ENCODE results near the gene CHST9. TPM values are rescaled to one million over a fixed set of nuclear protein-coding genes. Genes with fewer than 3 reads are reported as not detected.
"Not testable (repeated sequence)": the region's sequence is repeated elsewhere in the genome, so short reads cannot be mapped to it uniquely, and the experiment has no call there.

The CHST9 gene
- 7.0 TPM for total RNA-seq
- 0.38 TPM for polyA plus RNA-seq

- Histone ChIP-seq H3K27ac (ENCODE audit: low read depth) (no peak within 1 kb of the TSS), H3K4me3 (ENCODE audit: low read depth, low read length) (peak within 1 kb of the TSS; percentile 67), H3K36me3 (ENCODE audit: insufficient read depth) (no peaks in the 10 kb centered on the region), H3K4me1 (ENCODE audit: insufficient read depth) (no peaks in the 10 kb centered on the region)
- no peak for DNase-seq (ENCODE audit: extremely low spot score)
- WGBS: 3% methylated on average over 63 of the region's 67 CpGs
Measured at GRCh38 chr18:27185025-27185763, at the start of gene CHST9. Gene CHST9 (minus strand): TSS chr18:27185308. CDS start chr18:27142809, 42,499 bp downstream.

- 67% methylated on average over 6 of the region's 6 CpGs for WGBS
- not testable (repeated sequence) for H3K4me1 ChIP-seq (ENCODE audit: insufficient read depth); H3K27ac ChIP-seq (ENCODE audit: low read depth)
Measured at GRCh38 chr18:27232355-27232754, 47.2 kb upstream of the CHST9 start.

GRCh38 chr18:27231671-27232070 lies 46.6 kb upstream of the CHST9 start:
- 58% methylated on average over 6 of the region's 6 CpGs for WGBS
- not testable (repeated sequence) for H3K36me3 ChIP-seq (ENCODE audit: insufficient read depth); H3K4me3 ChIP-seq (ENCODE audit: low read depth, low read length); DNase-seq (ENCODE audit: extremely low spot score); H3K4me1 ChIP-seq (ENCODE audit: insufficient read depth)
- peak overlapping the region; percentile 56 for H3K27ac ChIP-seq (ENCODE audit: low read depth)

More at GRCh38 chr18:27232355-27232754, 47.2 kb upstream of the CHST9 start:
- H3K36me3 ChIP-seq (ENCODE audit: insufficient read depth); H3K4me3 ChIP-seq (ENCODE audit: low read depth, low read length); DNase-seq (ENCODE audit: extremely low spot score): not testable (repeated sequence)

- H3K27ac ChIP-seq (ENCODE audit: low read depth): peak overlapping the region; percentile 10
- not testable (repeated sequence) for H3K4me3 ChIP-seq (ENCODE audit: low read depth, low read length)
- WGBS: 62% methylated on average over 5 of the region's 5 CpGs
Measured at GRCh38 chr18:27231221-27231620, 46.1 kb upstream of the CHST9 start.

GRCh38 chr18:27227721-27228120 lies 42.6 kb upstream of the CHST9 start:
- H3K4me3 ChIP-seq (ENCODE audit: low read depth, low read length): no peak overlapping the region
- no peaks in the 10 kb centered on the region for H3K36me3 ChIP-seq (ENCODE audit: insufficient read depth)
- 89% methylated on average over 1 of the region's 1 CpG for WGBS
- no peak for DNase-seq (ENCODE audit: extremely low spot score)
- no peaks in the 10 kb centered on the region for H3K4me1 ChIP-seq (ENCODE audit: insufficient read depth)
- no peak overlapping the region for H3K27ac ChIP-seq (ENCODE audit: low read depth)

More at GRCh38 chr18:27231221-27231620, 46.1 kb upstream of the CHST9 start:
- DNase-seq (ENCODE audit: extremely low spot score); H3K4me1 ChIP-seq (ENCODE audit: insufficient read depth); H3K36me3 ChIP-seq (ENCODE audit: insufficient read depth): not testable (repeated sequence)

GRCh38 chr18:27226556-27227075 lies 41.5 kb upstream of the CHST9 start:
- H3K36me3 ChIP-seq (ENCODE audit: insufficient read depth): no peaks in the 10 kb centered on the region
- 70% methylated on average over 5 of the region's 5 CpGs for WGBS
- H3K27ac ChIP-seq (ENCODE audit: low read depth): no peak overlapping the region
- no peaks in the 10 kb centered on the region for H3K4me1 ChIP-seq (ENCODE audit: insufficient read depth)
- no peak for DNase-seq (ENCODE audit: extremely low spot score)
- no peak overlapping the region for H3K4me3 ChIP-seq (ENCODE audit: low read depth, low read length)

- Histone ChIP-seq H3K4me3 (ENCODE audit: low read depth, low read length) (no peak overlapping the region), H3K36me3 (ENCODE audit: insufficient read depth) (no peaks in the 10 kb centered on the region), H3K27ac (ENCODE audit: low read depth) (no peak overlapping the region), H3K4me1 (ENCODE audit: insufficient read depth) (no peaks in the 10 kb centered on the region)
- 83% methylated on average over 7 of the region's 7 CpGs for WGBS
- no peak for DNase-seq (ENCODE audit: extremely low spot score)
Measured at GRCh38 chr18:27225947-27226481, 40.9 kb upstream of the CHST9 start.

- DNase-seq (ENCODE audit: extremely low spot score): no peak
- Histone ChIP-seq H3K4me1 (ENCODE audit: insufficient read depth) (no peaks in the 10 kb centered on the region), H3K36me3 (ENCODE audit: insufficient read depth) (no peaks in the 10 kb centered on the region), H3K27ac (ENCODE audit: low read depth) (no peak overlapping the region), H3K4me3 (ENCODE audit: low read depth, low read length) (no peak overlapping the region)
- 43% methylated on average over 4 of the region's 4 CpGs for WGBS
Measured at GRCh38 chr18:27223526-27224291, 38.6 kb upstream of the CHST9 start.

- WGBS: 64% methylated on average over 1 of the region's 1 CpG
- no peak for DNase-seq (ENCODE audit: extremely low spot score)
Measured at GRCh38 chr18:27214831-27215230, 29.7 kb upstream of the CHST9 start.

GRCh38 chr18:27213123-27213717 lies 28.1 kb upstream of the CHST9 start:
- no peak for DNase-seq (ENCODE audit: extremely low spot score)
- Histone ChIP-seq H3K36me3 (ENCODE audit: insufficient read depth) (no peaks in the 10 kb centered on the region), H3K4me3 (ENCODE audit: low read depth, low read length) (no peak overlapping the region), H3K27ac (ENCODE audit: low read depth) (no peak overlapping the region), H3K4me1 (ENCODE audit: insufficient read depth) (no peaks in the 10 kb centered on the region)
- 57% methylated on average over 1 of the region's 1 CpG for WGBS

More at GRCh38 chr18:27214831-27215230, 29.7 kb upstream of the CHST9 start:
- H3K4me3 ChIP-seq (ENCODE audit: low read depth, low read length): no peak overlapping the region
- H3K4me1 ChIP-seq (ENCODE audit: insufficient read depth): no peaks in the 10 kb centered on the region
- no peaks in the 10 kb centered on the region for H3K36me3 ChIP-seq (ENCODE audit: insufficient read depth)
- H3K27ac ChIP-seq (ENCODE audit: low read depth): no peak overlapping the region

- WGBS: 50% methylated on average over 1 of the region's 1 CpG
- no peak for DNase-seq (ENCODE audit: extremely low spot score)
- Histone ChIP-seq H3K27ac (ENCODE audit: low read depth) (no peak overlapping the region), H3K4me3 (ENCODE audit: low read depth, low read length) (no peak overlapping the region), H3K36me3 (ENCODE audit: insufficient read depth) (no peaks in the 10 kb centered on the region), H3K4me1 (ENCODE audit: insufficient read depth) (no peaks in the 10 kb centered on the region)
Measured at GRCh38 chr18:27211569-27211968, 26.5 kb upstream of the CHST9 start.

- WGBS: 78% methylated on average over 3 of the region's 3 CpGs
- Histone ChIP-seq H3K36me3 (ENCODE audit: insufficient read depth) (no peaks in the 10 kb centered on the region), H3K4me3 (ENCODE audit: low read depth, low read length) (no peak overlapping the region), H3K27ac (ENCODE audit: low read depth) (no peak overlapping the region), H3K4me1 (ENCODE audit: insufficient read depth) (no peaks in the 10 kb centered on the region)
- no peak for DNase-seq (ENCODE audit: extremely low spot score)
Measured at GRCh38 chr18:27206411-27206810, 21.3 kb upstream of the CHST9 start.

GRCh38 chr18:27202741-27203140 lies 17.6 kb upstream of the CHST9 start:
- WGBS: 73% methylated on average over 2 of the region's 2 CpGs
- no peak for DNase-seq (ENCODE audit: extremely low spot score)
- Histone ChIP-seq H3K36me3 (ENCODE audit: insufficient read depth) (no peaks in the 10 kb centered on the region), H3K4me3 (ENCODE audit: low read depth, low read length) (no peak overlapping the region), H3K4me1 (ENCODE audit: insufficient read depth) (no peaks in the 10 kb centered on the region), H3K27ac (ENCODE audit: low read depth) (no peak overlapping the region)
